HepG2 (cell line): ENCODE data around the gene ELF2.

Experiments
- CTCF ChIP-seq: sonication (generic); formaldehyde crosslinking; IDR thresholded peaks from 2 replicates; pipeline ENCODE4 v1.5.0; 2020; ENCODE audit warnings: mild to moderate bottlenecking, missing genetic modification reagents, moderate library complexity
- NR2C2 ChIP-seq: sonication (generic); formaldehyde crosslinking; IDR thresholded peaks from 2 replicates; pipeline ENCODE4 v1.4.0; 2020; ENCODE audit warnings: missing genetic modification reagents, mild to moderate bottlenecking, moderate library complexity, borderline replicate concordance

- TF ChIP-seq CTCF (no peak), NR2C2 (CRISPR knock-in tag) (no peak)
Measured at GRCh38 chr4:139038874-139039443, 138.1 kb downstream of the ELF2 start.
